COLO829 (cell line): Measurements from ENCODE around the gene STARD10.
"Not testable (repeated sequence)": the region's sequence is repeated elsewhere in the genome, so short reads cannot be mapped to it uniquely, and the experiment has no call there.

ENCODE experiments used
- DNase-seq: peaks from one replicate; pipeline ENCODE4 v3.0.0; 2012; ENCODE audit warnings: low spot score

Gene STARD10

GRCh38 chr11:72807792-72808191 lies 13.9 kb upstream of the STARD10 start:
- no peak for DNase-seq

DNA sequence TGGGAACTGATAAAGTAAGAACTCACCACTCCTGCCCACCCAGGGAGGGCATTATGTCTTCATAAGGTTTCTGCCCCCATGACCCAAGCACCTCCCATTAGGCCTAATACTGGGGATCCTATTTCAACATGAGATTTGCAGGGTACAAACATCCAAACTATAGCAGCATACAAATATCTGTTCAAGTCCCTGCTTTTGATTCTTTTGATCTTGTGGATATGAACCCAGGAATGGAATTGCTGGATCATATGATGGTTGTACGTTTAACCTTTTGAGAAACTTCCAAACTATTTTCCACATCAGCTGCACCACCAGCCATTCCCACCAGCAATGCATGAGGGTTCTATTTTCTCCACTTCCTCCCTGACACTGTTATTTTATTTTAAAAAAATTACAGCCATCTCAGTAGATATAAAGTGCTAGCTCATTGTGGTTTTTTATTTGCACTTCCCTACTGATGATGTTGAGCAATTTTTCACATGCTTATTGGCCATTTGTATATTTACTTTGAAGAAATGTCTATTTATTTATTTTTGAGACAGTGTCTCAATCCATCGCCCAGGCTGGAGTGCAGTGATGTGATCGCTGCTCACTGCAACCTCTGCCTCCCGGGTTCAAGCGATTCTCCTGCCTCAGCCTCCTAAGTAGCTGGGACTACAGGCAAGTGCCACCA lies 13.3 kb upstream of the STARD10 start:
- DNase-seq, result no peak

DNA sequence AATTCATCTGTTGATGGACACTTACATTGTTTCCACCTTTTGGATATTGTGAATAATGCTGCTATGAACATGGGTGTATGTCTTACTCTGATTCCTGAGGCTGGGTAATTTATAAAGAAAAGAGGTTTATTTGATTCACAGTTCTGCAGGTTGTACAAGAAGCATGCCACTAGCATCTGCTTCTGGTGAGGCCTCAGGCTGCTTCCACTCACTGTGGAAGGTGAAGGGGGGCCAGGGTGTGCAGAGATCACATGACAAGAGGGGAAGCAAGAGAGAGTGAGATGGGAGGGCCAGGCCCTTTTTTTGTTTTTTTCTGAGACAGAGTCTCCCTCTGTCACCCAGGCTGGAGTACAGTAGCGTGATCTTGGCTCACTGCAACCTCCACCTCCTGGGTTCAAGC lies 12.5 kb upstream of the STARD10 start:
- not testable (repeated sequence) for DNase-seq

GRCh38 chr11:72805216-72805615 lies 11.4 kb upstream of the STARD10 start:
- DNase-seq, result no peak

DNA sequence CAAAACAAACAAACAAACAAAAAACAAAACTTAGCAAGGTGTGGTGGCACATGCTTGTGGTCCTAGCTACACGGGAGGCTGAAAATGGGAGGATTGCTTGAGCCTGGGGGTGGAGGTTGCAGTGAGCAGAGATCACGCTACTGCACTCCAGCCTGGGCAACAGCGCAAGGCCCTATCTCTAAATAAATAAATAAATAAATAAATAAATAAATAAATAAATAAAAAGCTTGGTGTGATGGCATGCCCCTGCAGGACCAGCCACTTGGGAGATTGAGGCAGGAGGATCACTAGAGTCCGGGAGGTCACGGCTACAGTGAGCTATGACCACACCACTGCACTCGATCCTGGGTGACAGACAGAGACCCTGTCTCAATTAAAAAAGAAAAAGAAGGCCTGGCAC lies 9.0 kb upstream of the STARD10 start:
- DNase-seq, result no peak

- no peak for DNase-seq
These were observed 5.6 kb upstream of the STARD10 start for GRCh38 chr11:72799441-72799840.

GRCh38 chr11:72798361-72798760 lies 4.5 kb upstream of the STARD10 start:
- no peak for DNase-seq

GRCh38 chr11:72793076-72793424 lies 797 bp downstream of the STARD10 start:
- DNase-seq, result no peak

DNA sequence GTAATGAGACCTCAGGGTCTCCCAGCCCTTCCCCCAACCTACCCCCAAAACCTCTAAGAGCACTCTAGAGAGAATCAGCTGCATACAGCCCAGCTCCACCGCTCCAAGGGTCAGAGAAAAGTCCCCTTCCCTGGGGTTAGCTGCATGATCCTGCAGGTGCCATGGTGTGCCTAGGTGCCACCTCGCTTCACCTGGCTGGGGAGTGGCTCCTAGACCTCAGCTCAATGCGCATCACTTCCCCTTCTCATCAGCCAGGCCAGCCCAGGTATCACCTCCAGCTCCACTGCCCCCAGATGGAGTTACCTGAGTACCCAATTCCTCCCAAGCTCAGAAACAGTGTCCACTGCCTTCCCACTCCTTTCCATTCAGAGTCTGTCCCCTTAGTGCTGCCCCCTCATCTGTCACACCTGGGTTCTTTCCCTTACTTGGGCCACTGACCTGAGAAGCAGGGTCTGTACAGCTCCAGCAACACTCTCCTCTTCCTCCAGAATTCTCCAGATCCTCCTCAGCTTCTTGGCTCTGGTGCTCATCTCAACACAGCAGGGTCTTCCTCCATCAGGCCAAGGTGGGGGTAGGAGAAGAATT lies 1.3 kb downstream of the STARD10 start:
- no peak for DNase-seq

- DNase-seq, result not testable (repeated sequence)
These were observed 2.6 kb downstream of the STARD10 start for GRCh38 chr11:72791228-72791627.

DNA sequence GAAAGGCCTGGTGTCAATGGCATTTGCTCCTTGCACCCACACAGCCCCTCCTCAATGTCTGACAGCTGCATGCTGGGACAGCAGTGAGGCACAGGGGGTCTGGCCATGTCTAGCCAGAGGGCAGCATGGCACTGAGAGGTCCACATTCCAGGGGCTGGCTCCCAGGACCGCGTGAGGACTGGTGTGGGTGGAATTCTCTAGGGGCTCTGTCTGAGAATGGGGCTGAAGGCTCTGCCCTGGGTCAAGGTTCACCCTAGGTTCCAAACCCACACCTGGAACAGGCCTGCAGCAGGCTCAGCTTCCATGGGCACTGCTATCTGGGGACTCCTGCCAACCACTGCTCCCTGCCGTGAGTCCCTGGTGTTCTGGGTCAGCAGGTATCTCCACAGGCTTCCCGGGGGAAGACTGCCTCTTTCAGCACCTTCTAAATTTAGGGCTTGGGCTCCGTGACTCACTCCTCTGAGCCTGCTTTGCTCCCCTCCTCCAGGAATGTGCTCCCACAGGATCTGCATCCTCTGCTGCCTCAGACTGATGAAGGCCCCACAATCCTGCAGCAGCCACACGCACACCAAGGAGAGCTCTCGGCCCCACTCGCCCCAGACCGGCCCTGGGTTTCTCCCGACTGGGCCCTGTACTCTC lies 4.2 kb downstream of the STARD10 start:
- DNase-seq, result no peak

GRCh38 chr11:72788241-72788640 lies 5.6 kb downstream of the STARD10 start:
- no peak for DNase-seq

DNA sequence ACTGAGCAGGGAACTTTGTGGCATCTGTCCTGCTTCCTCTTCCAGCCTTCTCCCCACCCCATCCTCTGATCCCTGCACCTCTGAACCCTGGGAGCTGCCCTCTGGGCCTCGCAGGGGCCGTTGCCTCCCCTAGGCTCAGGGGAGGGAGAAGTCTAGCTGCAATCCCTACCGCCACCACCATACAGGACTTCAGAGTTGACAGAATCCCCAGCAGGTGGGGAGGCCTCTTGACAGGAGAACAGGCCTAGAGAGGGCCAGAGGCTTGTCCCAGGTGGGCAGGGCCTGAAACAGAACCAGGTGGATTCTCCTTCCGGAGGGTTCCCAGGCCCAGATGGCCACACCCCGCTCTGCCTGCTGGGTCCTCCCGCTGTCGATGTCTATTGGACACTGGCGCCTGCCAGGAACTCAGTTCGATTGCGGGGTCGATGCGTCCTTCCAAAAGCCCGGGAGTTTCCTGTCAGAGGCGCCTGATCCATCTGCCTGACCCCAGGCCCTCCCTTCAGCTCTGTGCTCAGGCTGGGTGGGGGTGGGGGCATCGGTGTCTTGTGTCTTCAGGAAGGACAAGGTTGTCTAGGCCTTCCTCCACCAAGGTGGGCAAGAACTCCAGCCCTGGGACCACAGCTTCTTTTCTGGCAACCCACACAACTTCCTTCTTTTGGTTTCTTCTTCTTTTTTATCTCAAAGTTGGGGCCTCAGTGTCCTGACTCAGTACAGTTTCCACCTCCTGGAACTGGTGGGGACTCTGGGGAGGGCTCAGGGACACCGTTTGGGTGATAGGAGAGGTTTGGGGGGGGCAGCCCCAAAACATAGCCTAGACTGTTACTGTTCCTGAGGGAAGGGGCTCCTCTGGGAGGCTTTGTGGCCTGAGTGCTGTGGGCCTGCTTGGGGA lies 6.4 kb downstream of the STARD10 start:
- no peak for DNase-seq

DNA sequence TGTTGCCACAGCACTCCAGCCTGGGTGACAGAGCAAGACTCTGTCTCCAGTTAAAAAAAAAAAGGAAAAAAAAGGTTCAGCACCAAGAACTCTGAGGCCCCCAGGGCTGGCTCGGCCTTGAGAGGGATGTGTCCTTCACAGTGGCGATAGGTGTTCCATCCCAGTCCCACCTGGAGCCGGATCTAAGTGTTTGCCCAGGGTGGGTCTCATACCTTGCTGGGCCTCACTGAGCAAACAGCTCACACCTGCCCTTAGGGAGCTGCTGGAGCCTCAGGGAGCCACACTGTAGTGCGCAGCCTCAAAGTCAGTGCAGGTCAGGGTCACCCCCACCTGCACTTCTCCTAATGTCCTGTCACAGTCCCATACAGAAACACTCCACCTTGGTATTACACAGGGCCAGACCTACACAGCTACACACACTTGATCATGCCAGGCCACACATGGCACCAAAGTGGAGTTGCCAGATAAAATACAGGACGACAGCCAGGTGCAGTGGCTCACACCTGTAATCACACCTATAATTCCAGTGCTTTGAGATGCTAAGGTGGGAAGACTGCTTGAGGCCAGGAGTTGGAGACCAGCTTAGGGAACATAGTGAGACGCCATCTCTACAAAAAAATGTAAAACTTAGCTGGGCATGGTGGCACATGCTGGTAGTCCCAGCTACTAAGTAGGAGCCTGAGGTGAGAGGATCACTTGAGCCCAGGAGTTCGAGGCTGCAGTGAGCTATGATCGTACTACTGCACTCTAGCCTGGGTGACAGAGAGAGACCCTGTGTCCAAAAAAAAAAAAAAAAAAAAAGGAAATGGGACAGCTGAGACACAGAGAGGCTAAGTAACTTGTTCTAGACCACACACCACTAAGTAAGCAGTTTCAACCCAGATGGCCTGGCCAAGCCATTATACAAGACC lies 7.3 kb downstream of the STARD10 start:
- DNase-seq, result no peak

DNA sequence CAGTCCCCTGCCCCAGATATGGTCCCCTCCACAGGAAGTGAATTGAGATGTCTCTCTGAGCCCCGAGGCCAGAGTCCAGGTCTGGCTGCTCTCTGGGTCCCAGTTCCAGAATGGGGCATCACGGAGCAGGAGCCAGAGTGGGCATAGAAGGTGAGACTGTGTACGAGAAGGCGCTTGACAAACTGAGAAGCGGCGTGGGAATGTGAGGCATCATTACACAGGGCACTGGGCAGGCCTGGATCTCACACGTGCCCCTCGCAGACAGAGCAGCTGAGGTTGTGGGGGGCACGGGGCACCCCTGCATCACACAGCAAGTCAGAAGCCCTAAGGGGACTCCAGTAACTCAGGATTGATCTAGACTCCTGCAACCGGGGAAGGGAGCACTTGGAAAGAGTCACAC lies 9.2 kb downstream of the STARD10 start:
- DNase-seq, result no peak

- no peak for DNase-seq
These were observed 10.5 kb downstream of the STARD10 start for GRCh38 chr11:72783144-72783905.

DNA sequence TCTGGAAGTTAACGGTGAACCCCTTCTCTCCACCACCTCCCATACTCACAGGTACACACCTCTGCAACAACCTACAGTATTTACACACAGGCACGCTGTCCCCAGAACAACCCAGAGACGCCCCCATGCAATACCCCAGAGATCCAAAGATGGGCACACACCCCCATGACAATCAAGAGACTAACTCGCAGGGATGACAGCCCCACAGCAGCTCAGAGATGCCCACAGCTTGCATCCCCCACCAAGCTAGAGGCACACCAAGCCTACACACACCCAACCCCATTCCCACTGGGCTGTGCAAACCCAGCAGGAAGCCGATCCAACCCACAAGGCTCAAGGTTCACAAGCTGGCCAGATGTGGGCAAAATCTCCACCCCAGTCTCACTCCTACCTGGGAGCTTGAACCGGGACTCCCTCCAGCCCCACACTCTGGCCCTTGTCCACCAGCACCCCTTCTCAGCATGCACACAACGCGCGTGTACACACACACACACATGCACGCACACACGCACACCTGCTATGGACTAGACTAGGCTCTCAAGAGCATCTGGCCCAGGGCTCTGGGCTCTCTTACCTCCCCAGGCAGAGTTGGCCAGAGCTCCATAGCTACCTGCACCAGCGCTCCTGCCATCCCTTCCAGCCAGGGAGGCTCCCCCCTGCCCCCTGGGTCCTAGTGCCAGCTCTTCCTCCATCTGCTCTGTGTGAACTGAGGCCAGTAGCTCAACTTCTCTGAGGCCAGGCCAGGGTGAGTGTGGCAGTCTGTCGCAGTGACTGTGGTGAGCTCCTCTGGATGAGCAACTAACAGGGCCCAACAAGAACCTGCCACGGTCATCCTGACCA lies 11.5 kb downstream of the STARD10 start:
- no peak for DNase-seq

GRCh38 chr11:72781313-72782080 lies 12.3 kb downstream of the STARD10 start:
- peak; percentile 34 for DNase-seq

DNA sequence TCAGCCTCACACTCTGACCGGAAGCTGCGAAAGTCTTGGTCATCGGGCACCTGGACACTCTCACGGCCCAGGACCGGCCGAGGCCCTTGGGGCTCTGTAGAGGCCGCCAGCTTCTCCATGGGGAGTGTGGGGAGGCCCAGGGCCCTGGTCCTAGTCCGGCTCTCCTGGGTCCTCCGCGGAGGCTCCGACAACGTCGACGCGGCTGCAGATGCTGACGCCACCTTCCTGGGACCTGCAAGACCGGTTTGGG lies 12.9 kb downstream of the STARD10 start:
- no peak for DNase-seq
